ENCODE data around the gene FMO2.
"Not testable (repeated sequence)": the region's sequence is repeated elsewhere in the genome, so short reads cannot be mapped to it uniquely, and the experiment has no call there.

The FMO2 gene

DNA sequence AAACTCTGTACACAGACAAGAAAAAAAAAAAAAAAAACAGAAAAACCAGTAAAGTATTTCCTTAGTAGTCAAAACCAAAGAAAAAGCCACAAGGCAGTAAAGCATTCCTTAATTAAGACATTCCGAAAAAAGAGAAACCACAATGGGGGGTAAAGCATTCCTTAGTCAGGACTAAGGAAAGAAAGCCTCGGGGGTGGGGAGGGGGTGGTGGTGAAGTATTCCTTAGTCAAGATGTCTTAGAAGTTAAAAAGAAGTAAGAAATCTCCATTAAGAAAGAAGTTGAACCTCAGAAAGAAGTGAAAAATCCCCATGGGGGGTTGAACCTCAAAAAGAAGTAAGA is 35.0 kb downstream of the FMO2 start:
- no peak for FAIRE-seq

DNA sequence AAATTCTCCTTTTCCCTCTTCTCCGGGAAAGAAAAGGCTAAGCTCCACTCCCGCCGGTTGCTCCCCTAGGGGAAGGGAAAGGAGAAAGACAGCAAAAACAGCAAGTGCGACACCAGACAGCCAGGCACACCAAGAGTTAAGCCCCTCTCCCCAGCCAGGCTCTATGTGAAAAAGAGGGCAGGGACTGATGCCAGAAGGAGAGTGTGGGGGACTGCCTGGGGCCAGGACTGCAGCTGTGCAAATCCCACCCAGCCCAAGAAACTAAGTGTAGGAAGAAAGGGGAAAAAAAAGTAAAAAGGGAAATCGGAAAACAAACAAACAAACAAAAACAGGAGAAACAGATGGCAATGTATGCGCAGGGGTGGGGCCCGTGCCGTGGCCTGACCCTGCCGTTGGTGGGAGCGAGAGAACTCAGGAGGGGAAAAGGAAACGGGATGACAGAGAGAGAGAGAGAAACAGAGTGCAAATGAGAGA is 35.5 kb downstream of the FMO2 start:
- FAIRE-seq, result no peak

DNA sequence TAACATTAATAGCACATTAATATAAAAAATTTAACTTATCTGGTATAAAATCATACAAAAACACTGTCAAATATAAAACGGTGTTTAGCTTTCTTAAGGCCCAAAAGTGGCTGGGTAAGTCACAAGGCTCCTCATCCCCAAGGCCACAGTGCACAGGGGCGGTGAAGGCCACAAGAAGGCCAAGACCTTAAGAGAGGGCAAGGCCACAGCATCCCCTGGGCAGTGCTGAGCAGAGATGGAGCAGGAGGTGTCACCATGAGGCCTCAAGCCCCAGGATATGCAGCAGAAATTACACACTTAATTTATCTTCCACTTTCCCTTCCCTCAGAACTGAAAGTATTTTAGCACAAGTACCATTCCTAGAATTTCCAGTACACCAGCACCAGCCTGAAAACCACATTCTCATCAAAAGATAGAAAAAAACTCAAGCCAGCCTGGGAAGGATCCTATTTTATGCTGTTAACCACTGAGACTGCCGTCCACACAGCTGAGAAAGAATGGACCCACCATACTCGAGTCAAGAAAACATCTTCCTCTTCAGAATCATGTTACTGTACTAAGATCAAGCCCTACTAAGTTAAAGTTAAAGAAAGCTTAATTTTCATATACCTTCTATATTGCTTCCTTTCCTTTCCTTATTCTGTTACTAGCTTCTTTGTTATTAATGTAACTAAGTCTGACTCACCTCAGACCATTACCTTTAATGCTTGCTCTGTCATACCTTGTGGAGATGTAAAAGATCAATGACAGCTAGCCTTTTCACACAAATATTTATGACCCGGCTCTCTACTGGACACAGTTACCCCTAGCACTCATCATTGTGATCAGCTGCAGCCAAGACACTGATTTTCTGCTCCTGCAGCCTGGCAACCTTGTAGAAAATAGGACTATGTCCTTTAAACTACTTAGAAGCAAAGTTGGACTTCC is 36.8 kb downstream of the FMO2 start:
- FAIRE-seq, result no peak

DNA sequence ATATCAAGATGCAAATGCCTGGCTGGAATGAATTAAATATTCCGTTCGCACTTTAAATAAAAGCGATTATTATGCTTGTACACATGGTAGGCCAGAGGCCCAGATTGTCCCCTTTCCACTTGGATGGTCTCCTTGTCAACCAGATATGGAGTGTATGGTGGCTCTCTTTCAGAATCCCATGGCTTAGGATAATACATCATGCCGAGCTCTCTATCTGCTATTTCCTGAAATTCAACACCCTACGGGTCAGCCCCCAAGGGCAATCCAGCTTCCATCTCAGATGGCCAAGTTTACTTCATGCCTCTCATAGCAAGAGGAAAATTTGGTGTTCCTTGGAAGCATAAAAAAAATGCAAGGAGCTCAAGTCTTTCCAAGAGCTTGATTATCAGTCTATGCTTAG is 37.8 kb downstream of the FMO2 start:
- FAIRE-seq, result no peak

DNA sequence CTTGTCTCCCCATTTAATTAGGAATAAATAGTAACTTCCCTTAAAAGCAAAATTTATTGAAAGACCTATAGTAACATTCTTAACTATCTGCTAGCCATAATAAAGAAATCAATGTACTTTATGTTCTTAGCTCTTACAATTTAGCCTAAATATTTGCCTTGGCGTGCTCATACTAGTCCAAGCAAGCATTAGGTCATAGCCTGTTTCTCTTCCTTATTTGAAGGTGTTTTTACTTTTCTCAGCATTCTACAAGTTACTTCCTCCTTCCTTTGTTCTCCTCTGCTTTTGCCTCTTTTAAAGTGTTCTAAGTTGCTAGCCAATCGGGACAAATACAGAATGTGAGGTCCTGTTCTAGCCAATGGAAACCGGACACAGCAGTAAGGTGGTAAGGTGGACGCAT is 39.2 kb downstream of the FMO2 start:
- FAIRE-seq, result not testable (repeated sequence)

DNA sequence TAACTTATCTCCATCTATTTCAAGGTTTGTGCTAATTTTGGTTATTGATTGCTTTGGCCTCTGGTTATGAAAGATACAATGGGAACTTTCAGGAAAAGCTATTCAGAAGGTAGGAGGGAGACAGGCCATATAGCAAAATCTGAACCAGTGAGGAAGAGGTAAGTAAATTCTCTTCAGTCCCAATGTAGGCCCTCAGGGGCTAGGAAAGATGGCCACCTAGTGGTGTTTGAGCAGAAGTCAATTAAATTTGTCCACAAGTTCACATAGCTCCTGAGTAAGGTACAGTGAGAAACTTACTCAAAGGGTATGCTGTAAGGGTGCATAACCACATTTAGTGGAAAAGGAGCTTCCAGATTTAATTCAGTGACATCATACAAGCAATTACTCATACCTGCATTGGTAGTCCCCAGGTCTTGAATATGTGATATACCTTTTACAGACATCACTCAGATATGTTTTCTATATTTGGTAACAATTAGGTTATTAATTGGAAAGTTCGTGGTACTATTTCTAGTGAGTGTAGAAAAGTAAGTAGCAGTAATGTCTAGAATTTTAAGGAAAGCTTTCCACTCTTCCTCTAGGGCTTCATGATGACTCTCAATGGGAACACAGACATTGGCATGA is 41.8 kb downstream of the FMO2 start:
- peak; percentile 92 for FAIRE-seq

DNA sequence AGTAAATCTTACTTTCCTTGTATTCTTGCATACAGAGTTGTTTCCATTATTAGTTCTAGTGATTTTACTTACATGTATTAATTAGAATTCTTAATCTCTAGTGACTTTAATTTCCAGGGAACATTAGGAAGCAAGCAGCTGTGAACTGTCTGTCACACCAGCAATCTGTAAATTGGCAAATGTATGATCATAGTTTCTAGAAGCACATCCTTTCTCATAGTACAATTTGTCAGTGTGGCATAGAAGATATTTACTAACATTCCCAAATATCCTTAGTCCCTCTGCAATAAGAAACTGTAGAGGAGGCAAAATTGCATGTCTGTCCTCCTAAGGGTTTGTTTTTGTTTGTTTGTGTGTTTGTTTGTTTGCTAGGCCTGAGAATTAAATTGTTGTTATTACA is 46.2 kb downstream of the FMO2 start:
- no peak for FAIRE-seq

DNA sequence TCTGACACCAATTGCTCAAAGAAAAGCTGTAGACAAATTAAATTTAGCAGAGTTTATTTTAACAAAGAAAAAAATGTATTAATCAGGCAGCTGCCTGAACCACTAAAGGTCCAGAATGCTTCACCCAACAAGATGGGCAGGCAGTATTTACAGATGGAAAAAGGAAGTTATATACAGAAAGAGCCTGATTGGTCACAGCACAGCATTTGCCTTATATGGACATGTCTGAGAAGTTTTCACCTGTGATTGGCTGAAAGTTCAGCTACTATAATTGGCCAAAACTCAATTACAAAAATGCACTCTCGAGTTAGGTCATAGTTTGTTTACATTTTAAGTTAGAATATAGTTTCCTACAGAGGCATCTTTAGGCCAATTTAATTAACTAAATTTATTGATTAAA is 48.1 kb downstream of the FMO2 start:
- peak; percentile 53 for FAIRE-seq

DNA sequence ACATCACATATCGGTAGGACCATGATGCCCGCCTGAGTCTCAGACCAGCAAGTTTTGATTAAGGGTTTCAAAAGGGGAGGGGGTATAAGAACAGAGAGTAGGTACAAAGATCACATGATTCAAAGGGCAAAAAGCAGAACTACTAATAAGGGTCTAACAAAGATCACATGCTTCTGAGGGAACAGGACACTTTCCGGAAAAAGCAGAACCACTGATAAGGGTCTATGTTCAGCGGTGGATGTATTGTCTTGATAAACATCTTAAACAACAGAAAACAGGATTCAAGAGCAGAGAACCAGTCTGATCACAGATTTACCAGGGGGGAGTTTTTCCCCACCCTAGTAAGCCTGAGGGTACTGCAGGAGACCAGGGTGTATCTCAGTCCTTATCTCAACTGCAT is 51.1 kb downstream of the FMO2 start:
- FAIRE-seq, result not testable (repeated sequence)

DNA sequence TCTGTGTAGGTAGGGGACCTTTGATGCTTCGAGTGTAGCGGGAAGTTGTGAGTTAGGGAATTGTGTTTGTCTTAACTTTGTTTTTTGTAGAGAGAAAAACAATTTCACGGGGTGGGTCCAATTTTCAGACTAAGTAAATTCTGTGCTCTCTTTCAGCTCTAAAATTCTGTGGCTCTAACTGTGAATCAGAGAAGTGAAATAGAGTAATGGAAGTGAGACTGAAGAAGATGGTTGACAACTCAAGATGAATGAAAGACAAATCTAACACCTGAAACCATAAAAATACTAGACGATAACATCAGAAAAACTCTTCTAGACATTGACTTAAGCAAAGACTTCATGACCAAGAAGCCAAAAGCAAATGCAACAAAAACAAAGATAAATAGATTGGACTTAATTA is 58.8 kb downstream of the FMO2 start:
- no peak for FAIRE-seq

DNA sequence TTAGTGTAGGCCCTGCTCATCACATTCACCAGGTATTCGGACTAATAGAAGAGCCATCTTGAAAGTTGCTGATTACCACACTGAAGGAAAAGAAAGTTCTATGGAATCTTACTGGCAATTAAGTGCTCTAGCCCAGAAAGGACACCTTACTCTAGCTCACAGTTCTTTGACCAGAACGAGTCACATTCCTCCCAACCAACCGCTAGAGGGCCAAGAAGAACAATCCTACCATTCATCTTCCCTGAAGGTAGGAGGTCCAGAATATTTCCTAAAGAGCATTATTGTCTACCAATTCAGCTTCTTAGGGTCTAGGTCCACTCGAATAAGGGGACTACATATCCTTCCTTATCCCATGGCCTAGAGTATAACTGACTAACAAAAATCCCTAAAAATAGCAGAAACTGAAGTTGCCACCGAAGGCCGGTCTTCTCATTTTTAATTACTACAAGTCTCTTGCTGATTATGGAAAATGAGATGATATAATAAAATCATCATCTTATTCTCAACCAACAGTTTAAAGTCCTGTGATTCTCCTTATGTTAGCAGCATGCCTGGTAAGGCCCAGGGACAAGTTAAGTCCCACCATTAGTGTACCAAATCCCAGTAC is 60.5 kb downstream of the FMO2 start:
- FAIRE-seq, result peak; percentile 93

DNA sequence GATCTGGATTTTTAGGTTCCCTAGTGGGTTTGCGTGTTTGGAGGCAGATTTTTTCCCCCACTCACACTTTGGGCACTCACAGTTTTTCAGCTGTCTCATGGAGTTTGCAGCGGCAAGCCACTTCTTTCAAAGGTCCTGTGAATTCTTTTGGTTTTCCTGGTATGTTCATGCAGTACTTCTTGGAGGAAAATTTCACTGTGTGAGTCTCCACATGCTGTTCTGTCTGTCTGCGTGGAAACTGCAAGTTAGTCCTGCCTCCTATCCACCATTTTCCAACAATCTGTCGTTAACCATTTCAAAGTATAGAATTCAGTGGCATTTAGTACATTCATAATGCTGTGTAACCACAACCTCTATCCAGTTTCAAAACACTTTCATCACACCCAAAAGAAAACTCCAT is 62.4 kb downstream of the FMO2 start:
- FAIRE-seq, result no peak

DNA sequence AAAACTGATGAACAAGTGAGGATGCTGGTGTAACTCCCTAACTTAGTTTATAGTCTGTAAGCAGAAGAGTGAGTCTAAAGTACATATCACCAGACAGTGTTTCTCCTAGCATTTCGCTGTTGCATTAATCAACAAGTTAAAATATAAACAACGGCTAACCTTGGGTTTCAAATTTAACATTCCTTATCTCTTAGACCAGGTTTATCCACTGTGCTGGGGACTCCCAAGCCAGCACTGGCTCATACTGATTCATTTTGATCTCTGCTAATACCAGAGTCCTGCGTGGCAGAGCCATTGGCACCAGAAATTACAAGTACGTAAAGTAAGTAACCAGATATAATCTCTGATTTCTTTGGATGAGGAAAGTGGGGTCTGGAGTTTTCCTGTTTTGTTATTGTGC is 63.2 kb downstream of the FMO2 start, which contains the start of gene FMO1:
Gene FMO1 (plus strand): TSS at position 193 of the 400 bp plus-strand sequence. CDS start 9,594 bp downstream, outside the sequence.
- FAIRE-seq, result no peak

DNA sequence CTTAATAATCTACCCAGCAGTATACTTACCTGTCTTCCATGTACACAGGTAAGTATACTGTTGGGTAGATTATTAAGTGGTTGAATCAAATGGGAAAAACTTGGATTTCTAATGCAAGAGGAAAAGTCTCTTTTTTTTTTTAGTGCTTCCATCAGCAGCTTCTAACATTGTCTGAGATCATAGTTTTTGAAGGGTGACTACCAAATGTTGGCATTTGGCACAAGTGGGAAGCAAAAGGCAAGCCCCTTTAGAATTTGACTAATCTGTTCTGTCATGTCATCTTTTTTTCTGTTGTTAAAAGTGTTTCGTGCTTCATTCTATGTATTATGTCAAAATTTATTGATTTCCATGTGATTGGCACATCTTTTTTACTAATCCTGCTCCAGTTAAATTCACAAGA is 63.7 kb downstream of the FMO2 start:
- FAIRE-seq, result no peak

DNA sequence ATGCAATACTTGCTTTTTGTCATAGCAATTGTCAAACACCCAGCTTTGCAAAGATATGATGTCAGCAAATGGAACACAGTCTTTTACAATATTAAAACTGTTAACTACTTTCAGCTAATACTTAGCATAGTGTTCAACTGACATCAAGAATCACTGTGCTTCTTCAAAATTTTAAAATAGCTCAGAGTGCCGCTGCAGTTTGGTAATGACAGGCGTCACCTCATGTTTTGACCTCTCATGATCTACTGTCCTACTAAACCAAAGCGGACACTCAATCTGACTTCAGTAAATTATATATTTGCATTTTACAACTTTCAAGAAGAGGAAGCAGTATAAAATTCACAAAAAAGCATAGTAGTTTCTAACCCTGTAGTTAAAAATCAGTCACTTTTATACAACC is 65.2 kb downstream of the FMO2 start:
- FAIRE-seq, result no peak

DNA sequence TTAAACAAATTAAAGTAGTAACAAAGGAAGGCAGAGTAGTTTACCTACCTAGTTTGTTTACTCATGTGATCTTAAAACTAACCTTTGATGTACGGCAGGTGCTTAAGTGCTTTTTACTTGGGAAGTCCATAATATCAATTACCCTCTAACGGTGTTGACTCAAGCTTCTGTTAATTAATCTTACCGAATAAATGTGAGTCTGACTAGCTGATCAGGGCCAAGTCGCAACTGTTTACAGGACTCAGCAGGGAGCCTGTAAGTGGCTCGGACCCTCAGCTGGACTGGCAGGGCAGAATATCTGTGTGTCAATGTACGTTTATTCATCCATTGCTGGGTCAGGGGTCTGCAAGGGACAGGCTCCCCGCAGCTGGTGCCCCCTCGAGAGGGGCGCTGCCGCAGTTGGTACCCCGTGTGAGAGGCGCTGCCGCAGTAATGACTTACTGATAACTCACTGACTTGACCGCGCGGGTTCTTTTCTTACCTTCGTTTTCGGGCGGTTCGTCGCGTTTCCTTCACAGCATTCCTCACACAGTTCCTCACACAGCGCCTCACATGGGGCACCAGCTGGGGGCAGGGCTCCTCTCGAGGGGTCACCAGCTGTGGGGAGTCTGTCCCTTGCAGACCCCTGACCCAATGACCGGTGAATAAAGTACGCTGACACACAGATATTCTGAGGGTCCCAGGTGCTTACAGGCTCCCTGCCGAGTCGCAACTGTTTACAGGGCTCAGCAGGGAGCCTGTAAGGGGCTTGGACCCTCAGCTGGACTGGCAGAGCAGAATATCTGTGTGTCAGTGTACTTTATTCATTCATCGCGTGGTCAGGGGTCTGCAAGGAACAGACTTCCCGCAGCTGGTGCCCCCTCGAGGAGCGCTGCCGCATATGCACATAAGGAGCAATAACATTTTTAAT is 66.2 kb downstream of the FMO2 start:
- no peak for FAIRE-seq

DNA sequence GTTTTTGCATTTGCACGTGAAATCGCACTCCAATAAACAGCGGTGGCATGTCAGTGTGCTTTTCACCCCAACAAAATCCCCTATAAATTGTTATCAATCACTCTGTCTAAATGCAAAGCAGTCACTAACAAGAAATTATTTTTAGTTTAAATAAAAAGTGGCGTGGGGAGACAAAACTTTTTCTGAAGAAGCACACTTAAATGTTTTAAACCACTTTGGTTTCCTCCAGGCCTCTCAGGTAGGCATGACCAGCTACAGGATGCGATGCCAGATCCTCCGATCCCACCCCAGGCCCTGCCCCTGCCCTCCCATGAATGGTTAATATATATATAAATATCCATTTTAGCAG is 66.8 kb downstream of the FMO2 start:
- no peak for FAIRE-seq

DNA sequence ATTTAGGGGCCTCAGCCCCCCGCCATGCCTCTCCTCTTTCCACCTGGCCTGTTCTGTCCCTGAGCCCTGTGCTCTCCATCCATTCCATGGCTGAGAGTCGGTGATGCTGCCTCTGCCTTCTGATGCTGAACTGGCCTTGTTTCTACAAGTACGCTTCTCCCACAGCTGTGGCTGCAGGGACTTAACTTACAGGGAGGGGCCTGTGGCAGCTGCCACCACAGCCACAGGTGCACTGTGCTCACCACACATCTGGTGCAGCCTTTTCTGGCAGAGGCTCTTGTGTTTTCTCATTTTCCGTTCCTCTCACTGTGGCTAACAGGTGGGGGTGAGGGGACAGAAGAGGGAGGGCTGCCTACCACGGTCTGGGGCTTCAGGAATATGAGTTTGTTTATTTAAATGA is 67.4 kb downstream of the FMO2 start:
- no peak for FAIRE-seq

DNA sequence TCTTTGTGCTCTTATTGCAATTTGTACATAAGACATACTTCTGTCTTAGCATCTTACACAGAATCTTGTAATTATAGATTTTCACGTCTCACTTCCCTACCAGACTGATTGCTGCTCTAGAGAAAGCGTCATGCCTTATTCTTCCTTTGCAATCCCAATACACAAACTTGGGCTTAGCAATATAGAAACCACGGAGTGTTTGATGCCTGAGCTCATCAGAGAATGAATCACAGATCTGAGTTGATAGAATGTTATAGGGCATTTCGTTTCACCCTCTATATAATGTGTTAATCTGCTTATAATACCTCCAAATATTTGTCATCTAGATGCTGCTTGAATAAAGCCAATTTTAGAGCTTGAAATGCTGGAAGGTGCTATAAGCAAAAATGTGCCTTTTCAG is 69.8 kb downstream of the FMO2 start:
- FAIRE-seq, result no peak

DNA sequence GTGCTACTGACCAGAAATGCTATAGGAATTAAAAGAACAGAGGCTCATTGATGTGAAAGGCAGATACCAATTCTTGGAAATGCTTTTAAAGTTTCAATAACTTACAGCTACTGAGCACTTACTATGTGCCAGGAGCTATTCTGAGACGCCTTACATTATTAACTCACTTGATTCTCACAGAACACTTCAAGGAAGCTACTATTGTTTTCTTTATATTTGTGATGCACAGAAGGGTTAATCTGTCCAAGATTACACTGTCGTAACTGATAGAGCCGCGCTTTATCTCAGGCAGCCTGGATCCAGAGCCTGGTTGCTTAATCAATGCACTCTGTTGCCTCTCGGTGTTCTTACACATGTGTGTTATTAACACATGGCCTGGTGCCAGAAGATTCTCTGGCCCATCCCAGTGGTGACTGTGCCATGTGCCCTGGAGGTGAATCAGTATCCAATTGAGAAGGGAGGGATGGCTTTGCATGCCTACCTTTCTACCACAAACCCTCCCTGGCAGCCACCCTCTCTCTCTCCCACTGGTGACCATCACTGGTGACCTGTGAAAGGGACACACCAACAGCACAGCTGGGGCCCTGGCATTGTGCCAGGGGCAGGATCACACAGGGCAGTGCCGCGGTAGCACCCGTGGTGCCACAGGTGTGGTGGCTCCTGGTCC is 72.0 kb downstream of the FMO2 start:
- no peak for FAIRE-seq

DNA sequence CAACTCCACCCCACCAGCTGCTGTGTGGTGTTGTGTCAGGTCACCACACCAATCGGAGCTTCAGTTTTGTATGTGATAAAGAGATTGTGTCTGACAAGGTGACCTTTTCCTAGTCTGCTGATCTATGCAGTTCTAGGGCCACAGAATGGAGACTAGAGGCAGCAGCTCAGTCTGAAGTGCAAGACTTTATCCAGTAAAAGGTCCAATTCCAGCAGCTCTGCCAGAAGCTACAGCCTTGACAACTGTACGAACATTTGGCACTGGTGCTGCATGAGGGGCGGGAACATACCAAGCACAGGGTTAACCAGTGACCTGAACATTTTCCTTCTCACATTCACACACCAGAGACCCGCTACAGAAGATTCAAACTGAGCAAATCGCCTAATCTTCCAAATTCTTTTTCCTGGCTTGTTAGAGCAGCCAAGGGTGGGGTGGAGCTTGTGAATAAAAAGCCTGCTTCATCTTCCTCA is 72.5 kb downstream of the FMO2 start:
- no peak for FAIRE-seq

DNA sequence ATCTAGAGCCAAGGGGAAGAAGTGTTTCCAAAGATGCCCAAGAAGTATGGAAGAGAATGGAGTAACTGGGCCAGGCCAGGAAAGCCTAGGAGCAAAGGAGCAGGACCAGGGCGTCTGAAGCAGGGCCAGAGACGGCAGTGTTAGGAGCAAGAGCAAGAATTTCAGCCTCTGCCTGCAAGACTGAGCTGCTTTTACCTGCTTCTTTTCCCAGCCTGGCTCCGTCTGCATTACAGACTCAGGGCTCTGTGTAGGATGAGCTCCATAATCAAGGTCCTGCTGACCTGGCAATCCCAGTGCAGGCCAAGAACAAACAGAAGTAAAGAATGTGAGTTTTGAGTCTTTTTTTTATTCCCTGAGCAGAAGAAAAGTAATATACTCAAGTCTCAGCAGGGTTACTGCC is 73.3 kb downstream of the FMO2 start:
- FAIRE-seq, result no peak

Data from TTC549 (cell line).